ENCODE results near the gene SPACA6.
A peak's percentile ranks its signal among the peaks of the same experiment; 100 is the strongest.
"Not testable (repeated sequence)": the region's sequence is repeated elsewhere in the genome, so short reads cannot be mapped to it uniquely, and the experiment has no call there.

SPACA6 gene, protein sequence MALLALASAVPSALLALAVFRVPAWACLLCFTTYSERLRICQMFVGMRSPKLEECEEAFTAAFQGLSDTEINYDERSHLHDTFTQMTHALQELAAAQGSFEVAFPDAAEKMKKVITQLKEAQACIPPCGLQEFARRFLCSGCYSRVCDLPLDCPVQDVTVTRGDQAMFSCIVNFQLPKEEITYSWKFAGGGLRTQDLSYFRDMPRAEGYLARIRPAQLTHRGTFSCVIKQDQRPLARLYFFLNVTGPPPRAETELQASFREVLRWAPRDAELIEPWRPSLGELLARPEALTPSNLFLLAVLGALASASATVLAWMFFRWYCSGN

GRCh38 chr19:51693260-51693659 is at the start of gene SPACA6:
SPACA6 (plus strand) TSS chr19:51693330; CDS start chr19:51693527, 197 bp downstream.
- Histone ChIP-seq H3K9me3 (no peaks in the 10 kb centered on the region), H3K27me3 (no peaks in the 10 kb centered on the region), H3K4me3 (peak within 1 kb of the TSS; percentile 71 to 97), H3K27ac (peak within 1 kb of the TSS; percentile 94 to 100), H3K36me3 (peaks cover 7 to 56% (median 40%) of the 10 kb centered on the region in 3 donors), H3K4me1 (peaks cover 0 to 34% (median 25%) of the 10 kb centered on the region in 4 donors)
- no peak for DNase-seq
- TF ChIP-seq CTCF (IDR thresholded peaks at IDR 0.05), result no peak
- intact Hi-C loops (cut with DNase I; ENCODE audit: low total_unique reads), result no loop called here

DNA sequence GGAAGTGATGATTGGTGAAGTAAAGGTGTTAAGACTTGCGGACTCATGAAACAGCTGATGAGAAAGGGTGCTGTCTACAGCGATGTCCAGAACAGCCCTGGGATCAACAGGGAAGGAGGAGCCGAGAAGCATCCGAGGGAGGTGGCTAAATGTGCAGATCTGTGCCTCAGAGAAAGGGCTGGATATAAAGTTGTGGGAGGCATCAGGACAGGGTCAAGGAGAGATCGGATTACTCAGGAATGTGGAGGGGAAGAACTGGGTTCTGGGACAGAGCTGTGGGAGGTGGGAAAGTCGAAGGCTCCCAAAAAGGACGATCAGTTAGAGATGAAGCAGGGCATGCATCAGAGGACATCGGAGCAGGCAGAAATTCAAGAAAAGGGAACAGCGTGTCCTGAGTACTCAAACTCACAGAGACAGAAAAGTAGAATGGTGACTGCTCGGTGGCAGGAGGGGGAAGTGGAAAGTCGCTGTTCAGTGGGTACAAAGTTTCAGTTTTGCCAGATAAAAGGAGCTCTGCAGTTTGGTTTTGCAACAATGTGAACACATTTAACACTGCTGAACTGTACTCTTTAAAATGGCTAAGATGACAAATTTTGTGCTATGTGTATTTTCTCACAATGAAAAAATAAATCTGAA is 48.4 kb upstream of the SPACA6 start:
- TF ChIP-seq CTCF (IDR thresholded peaks at IDR 0.05), result no peak
- intact Hi-C loops (cut with DNase I; ENCODE audit: low total_unique reads), result no loop called here
- Histone ChIP-seq H3K4me3 (peak overlapping the region; percentile 0 to 14), H3K36me3 (no peaks in the 10 kb centered on the region), H3K27ac (no peak overlapping the region), H3K4me1 (no peaks in the 10 kb centered on the region), H3K27me3 (peaks cover 0 to 16% of the 10 kb centered on the region in 2 donors), H3K9me3 (no peaks in the 10 kb centered on the region)
- DNase-seq, result no peak

DNA sequence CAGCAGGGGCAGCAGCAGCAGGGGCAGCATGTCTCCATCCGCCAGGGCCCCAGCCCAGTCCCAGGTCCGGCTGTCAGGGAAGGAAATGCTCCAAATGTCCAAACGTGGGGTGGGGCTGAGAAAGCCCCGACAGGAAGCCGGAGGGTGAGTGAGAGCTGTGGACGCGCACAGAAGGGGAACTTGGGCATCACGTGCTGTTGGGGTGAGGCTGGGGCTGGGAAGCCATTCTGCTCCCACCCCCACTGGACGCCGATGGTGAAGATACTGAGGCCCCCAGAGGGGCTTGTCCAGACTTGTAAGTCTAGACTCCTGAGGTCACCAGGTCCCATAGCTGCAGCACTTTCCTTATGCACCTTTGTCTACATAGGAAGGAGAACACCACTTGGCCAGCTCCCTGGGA is 46.4 kb upstream of the SPACA6 start, which contains the start of gene SIGLEC14:
Gene SIGLEC14 (minus strand): TSS at position 96 of the 400 bp plus-strand sequence. CDS start 66 bp downstream, at position 30.
- H3K36me3 ChIP-seq; H3K4me1 ChIP-seq; intact Hi-C loops (cut with DNase I; ENCODE audit: low total_unique reads); H3K9me3 ChIP-seq; DNase-seq; H3K27ac ChIP-seq: not testable (repeated sequence)
- Histone ChIP-seq H3K4me3 (peak within 1 kb of the TSS in 1 of 2 donors; percentile 0), H3K27me3 (peaks cover 0 to 12% of the 10 kb centered on the region in 2 donors)

- Histone ChIP-seq H3K9me3 (no peaks in the 10 kb centered on the region), H3K4me3 (no peak overlapping the region), H3K36me3 (no peaks in the 10 kb centered on the region), H3K27me3 (peaks cover 0 to 12% of the 10 kb centered on the region in 2 donors), H3K4me1 (no peaks in the 10 kb centered on the region), H3K27ac (no peak overlapping the region)
- no peak for TF ChIP-seq CTCF (IDR thresholded peaks at IDR 0.05)
- no peak for DNase-seq
- intact Hi-C loops (cut with DNase I; ENCODE audit: low total_unique reads), result no loop called here
These were observed 45.8 kb upstream of the SPACA6 start for GRCh38 chr19:51647318-51647717.

DNA sequence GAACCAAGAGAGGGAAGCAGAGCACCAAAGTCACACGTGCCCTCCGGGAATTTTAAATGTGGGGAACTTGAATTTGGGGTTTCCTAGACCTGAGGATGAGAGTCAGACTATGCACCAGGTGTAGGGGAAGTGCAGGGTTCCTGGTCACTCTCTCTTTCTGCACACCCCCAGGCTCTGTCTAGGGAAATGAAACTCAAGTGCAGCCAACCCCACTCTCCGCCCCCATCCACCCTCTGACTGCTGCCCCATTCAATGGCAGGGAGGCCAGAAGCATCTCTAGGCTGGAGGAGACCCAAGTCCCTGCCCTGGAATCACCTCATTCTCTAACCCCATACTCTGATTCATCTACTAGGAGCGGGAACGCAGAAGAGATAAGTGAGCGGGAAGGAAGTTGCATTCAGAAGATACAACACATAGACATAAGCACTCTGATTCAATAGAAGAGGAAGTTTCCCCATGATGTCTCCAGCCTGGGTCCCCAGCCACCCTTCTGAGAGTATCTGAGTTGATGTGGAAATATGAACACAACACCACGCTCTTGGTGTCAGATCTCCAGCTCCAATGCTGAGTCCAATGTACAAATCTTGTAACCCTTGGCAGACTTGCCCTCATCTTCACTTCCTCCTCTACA is 41.8 kb upstream of the SPACA6 start:
- TF ChIP-seq CTCF (IDR thresholded peaks at IDR 0.05), result no peak
- no peaks in the 10 kb centered on the region for H3K36me3 ChIP-seq
- peaks cover 0 to 3% of the 10 kb centered on the region in 2 donors for H3K27me3 ChIP-seq
- H3K9me3 ChIP-seq, result no peaks in the 10 kb centered on the region
- intact Hi-C loops (cut with DNase I; ENCODE audit: low total_unique reads), result loop anchor here (10.0 kb wide), 1 partner anchor 177 kb away; the partner anchor contains the start of gene CEACAM18
- H3K27ac ChIP-seq, result no peak overlapping the region
- peak in 1 of 2 donors; percentile 33 for DNase-seq
- no peaks in the 10 kb centered on the region for H3K4me1 ChIP-seq
- no peak overlapping the region for H3K4me3 ChIP-seq
